ENCODE results near the gene CFAP119.

DNA sequence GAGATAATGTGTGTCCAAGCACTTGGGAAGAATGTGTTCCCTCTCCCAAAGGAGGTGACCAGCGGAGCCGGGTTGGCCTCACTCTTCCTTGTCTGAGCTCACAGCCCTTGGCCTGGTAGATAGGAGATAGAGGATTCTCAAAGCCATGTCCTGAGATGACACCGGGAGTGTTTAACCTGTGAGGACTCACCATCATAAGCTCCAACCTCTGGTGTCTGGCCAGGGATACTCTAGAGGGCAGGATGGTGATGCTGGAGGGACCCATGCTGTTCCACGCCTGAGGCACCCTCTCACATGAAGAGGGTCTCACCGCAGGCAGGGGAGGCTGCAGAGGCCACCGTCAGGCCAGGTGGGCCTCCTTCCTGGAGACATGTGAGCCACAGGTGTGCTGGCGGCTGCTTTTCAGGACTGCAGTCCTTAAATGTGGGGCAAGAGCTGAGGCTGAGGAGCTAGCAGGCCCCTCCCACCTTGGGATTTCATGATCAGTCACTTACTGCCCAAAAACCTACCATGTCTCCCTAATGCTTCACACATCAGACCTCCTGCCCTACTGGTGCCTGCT lies 31.7 kb upstream of the CFAP119 start:
- TF ChIP-seq CHD2 (IDR thresholded peaks at IDR 0.05; ENCODE audit: low read length, partially characterized antibody) (no peak), EP300 (IDR thresholded peaks at IDR 0.05; ENCODE audit: borderline replicate concordance in 1 of 2, low read depth in 1 of 2, low read length in 1 of 2) (no peak), RFX5 (IDR thresholded peaks at IDR 0.05; ENCODE audit: low read length) (no peak), RCOR1 (IDR thresholded peaks at IDR 0.05; ENCODE audit: low read length) (no peak), POLR2AphosphoS5 (IDR thresholded peaks at IDR 0.05; ENCODE audit: low read depth, low read length) (no peak), YY1 (IDR thresholded peaks at IDR 0.05; ENCODE audit: low read depth) (no peak), EZH2phosphoT487 (IDR thresholded peaks at IDR 0.05; ENCODE audit: borderline replicate concordance, low read depth) (no peak), SIN3A (IDR thresholded peaks at IDR 0.05; ENCODE audit: borderline replicate concordance, low read depth, low read length) (no peak)
- TF ChIP-seq, protein P1, sequence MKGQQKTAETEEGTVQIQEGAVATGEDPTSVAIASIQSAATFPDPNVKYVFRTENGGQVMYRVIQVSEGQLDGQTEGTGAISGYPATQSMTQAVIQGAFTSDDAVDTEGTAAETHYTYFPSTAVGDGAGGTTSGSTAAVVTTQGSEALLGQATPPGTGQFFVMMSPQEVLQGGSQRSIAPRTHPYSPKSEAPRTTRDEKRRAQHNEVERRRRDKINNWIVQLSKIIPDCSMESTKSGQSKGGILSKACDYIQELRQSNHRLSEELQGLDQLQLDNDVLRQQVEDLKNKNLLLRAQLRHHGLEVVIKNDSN (IDR thresholded peaks at IDR 0.05; ENCODE audit: borderline replicate concordance, low read depth) = no peak
- TF ChIP-seq, protein P2, sequence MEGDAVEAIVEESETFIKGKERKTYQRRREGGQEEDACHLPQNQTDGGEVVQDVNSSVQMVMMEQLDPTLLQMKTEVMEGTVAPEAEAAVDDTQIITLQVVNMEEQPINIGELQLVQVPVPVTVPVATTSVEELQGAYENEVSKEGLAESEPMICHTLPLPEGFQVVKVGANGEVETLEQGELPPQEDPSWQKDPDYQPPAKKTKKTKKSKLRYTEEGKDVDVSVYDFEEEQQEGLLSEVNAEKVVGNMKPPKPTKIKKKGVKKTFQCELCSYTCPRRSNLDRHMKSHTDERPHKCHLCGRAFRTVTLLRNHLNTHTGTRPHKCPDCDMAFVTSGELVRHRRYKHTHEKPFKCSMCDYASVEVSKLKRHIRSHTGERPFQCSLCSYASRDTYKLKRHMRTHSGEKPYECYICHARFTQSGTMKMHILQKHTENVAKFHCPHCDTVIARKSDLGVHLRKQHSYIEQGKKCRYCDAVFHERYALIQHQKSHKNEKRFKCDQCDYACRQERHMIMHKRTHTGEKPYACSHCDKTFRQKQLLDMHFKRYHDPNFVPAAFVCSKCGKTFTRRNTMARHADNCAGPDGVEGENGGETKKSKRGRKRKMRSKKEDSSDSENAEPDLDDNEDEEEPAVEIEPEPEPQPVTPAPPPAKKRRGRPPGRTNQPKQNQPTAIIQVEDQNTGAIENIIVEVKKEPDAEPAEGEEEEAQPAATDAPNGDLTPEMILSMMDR (IDR thresholded peaks at IDR 0.05) = no peak

Measured in SK-N-SH (cell line).